ENCODE data around the gene NIPAL4. TPM values are rescaled to one million over a fixed set of nuclear protein-coding genes. Genes with fewer than 3 reads are reported as not detected.
"Not testable (repeated sequence)": the region's sequence is repeated elsewhere in the genome, so short reads cannot be mapped to it uniquely, and the experiment has no call there.

The NIPAL4 gene
- total RNA-seq, 1 donor from 2014 or later: 5.3 TPM

GRCh38 chr5:157478726-157479125 lies 18.7 kb downstream of the NIPAL4 start:
- DNase-seq (ENCODE audit: low read depth) (no peak), FAIRE-seq (no peak)
- Histone ChIP-seq H3K27me3 (ENCODE audit: control insufficient read depth, insufficient read depth, low read length) (no peaks in the 10 kb centered on the region), H3K4me3 (ENCODE audit: low read depth, low read length) (no peak overlapping the region), H3K36me3 (ENCODE audit: control insufficient read depth, insufficient read depth, low read length) (peaks cover 4% of the 10 kb centered on the region)
- TF ChIP-seq CTCF (IDR thresholded peaks at IDR 0.05; ENCODE audit: insufficient read depth, low read length, severe bottlenecking): no peak

- no peak for FAIRE-seq
- H3K27me3 ChIP-seq (ENCODE audit: control insufficient read depth, insufficient read depth, low read length): no peaks in the 10 kb centered on the region
- H3K4me3 ChIP-seq (ENCODE audit: low read depth, low read length): no peak overlapping the region
- DNase-seq (ENCODE audit: low read depth): peak; percentile 69
- H3K36me3 ChIP-seq (ENCODE audit: control insufficient read depth, insufficient read depth, low read length): peaks cover 1% of the 10 kb centered on the region
- no peak for TF ChIP-seq CTCF (IDR thresholded peaks at IDR 0.05; ENCODE audit: insufficient read depth, low read length, severe bottlenecking)
These were observed 19.2 kb downstream of the NIPAL4 start for GRCh38 chr5:157479166-157479565.

DNA sequence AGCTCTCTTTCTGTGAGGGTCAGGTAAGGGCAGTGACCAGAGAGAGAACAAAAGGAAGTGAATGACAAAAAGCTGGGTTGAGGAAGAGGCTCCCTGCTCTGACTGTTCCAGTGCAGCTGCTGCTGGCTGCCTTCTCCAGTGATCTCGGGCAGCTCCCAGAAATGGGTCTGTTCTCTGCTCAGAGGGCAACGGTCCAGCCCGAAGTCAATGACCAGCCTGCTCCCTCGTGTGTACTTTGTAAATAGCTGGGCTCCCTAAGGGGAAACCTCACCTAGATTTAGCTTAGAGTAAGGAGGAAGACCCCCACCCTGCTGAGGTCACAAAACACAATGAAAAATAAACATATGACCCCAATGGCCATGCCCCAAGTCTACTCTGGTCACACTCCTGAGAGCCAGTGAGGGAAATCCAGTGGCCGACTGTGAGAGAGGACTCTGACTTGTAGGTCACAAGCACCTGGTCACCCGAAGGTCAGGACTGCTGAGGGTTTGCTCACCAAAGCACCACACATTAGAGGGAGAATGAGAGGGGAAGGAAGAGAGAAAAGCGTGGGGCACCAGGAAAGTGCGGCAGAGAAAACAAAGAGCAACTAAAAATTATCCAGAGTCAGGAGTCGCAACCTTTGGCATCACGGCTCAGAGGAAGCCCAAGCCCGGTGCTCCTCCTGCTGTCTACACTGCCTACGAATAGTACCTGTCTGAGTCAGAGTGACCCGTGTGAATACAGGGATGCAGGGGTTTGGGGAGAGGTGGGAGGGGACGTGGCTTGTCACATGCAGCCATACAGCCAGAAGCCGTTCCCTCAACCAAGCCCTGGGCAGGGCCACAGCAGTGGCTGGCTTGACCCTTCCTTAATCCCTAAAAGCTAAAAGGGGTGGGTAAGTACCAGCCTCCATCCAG lies 19.8 kb downstream of the NIPAL4 start:
- Histone ChIP-seq H3K36me3 (ENCODE audit: control insufficient read depth, insufficient read depth, low read length) (no peaks in the 10 kb centered on the region), H3K27me3 (ENCODE audit: control insufficient read depth, insufficient read depth, low read length) (no peaks in the 10 kb centered on the region), H3K4me3 (ENCODE audit: low read depth, low read length) (no peak overlapping the region)
- DNase-seq (ENCODE audit: low read depth): no peak
- no peak for TF ChIP-seq CTCF (IDR thresholded peaks at IDR 0.05; ENCODE audit: insufficient read depth, low read length, severe bottlenecking)
- no peak for FAIRE-seq

GRCh38 chr5:157481265-157481664 lies 21.3 kb downstream of the NIPAL4 start:
- H3K4me3 ChIP-seq (ENCODE audit: low read depth, low read length): no peak overlapping the region
- H3K36me3 ChIP-seq (ENCODE audit: control insufficient read depth, insufficient read depth, low read length): no peaks in the 10 kb centered on the region
- no peak for DNase-seq (ENCODE audit: low read depth)
- H3K27me3 ChIP-seq (ENCODE audit: control insufficient read depth, insufficient read depth, low read length): no peaks in the 10 kb centered on the region
- FAIRE-seq: no peak
- TF ChIP-seq CTCF (IDR thresholded peaks at IDR 0.05; ENCODE audit: insufficient read depth, low read length, severe bottlenecking): no peak

GRCh38 chr5:157481666-157482065 lies 21.7 kb downstream of the NIPAL4 start:
- Histone ChIP-seq H3K27me3 (ENCODE audit: control insufficient read depth, insufficient read depth, low read length) (no peaks in the 10 kb centered on the region), H3K4me3 (ENCODE audit: low read depth, low read length) (no peak overlapping the region), H3K36me3 (ENCODE audit: control insufficient read depth, insufficient read depth, low read length) (no peaks in the 10 kb centered on the region)
- DNase-seq (ENCODE audit: low read depth) (no peak), FAIRE-seq (no peak)
- TF ChIP-seq CTCF (IDR thresholded peaks at IDR 0.05; ENCODE audit: insufficient read depth, low read length, severe bottlenecking): no peak

DNA sequence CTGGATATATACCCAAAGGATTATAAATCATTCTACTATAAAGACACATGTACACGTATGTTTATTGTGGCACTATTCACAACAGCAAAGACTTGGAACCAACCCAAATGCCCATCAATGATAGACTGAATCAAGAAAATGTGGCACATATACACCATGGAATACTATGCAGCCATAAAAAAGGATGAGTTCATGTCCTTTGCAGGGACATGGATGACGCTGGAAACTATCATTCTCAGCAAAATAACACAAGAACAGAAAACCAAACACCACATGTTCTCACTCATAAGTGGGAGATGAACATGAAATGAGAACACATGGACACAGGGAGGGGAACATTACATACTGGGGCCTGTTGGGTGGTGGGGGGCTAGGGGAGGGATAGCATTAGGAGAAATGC lies 22.7 kb downstream of the NIPAL4 start:
- FAIRE-seq; H3K36me3 ChIP-seq (ENCODE audit: control insufficient read depth, insufficient read depth, low read length); DNase-seq (ENCODE audit: low read depth); H3K4me3 ChIP-seq (ENCODE audit: low read depth, low read length); H3K27me3 ChIP-seq (ENCODE audit: control insufficient read depth, insufficient read depth, low read length): not testable (repeated sequence)
